CMK (cell line): ENCODE measurements around the gene ACSM5.
"Not testable (repeated sequence)": the region's sequence is repeated elsewhere in the genome, so short reads cannot be mapped to it uniquely, and the experiment has no call there.

Experiments
- DNase-seq: peaks from one replicate; pipeline ENCODE4 v3.0.0-alpha.2; 2010; ENCODE audit warnings: low read depth

Gene ACSM5

DNA sequence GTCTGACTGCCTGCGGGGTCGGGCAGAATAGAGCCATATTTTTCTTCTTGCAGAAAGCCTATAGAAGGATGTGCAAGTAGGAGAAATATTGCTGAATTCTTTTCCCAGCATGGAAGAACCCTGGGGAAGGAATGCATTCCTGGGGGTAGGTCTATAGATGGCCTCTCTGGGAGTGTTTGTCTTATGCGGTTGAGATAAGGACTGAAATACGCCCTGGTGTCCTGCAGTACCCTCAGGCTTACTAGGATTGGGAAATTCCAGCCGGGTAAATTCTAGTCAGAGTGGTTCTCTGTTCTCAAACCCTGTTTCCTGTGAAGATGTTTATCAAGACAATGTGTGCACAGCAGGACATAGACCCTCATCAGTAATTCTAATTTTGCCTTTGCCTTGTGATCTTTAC lies 44.3 kb downstream of the ACSM5 start:
- not testable (repeated sequence) for DNase-seq

DNA sequence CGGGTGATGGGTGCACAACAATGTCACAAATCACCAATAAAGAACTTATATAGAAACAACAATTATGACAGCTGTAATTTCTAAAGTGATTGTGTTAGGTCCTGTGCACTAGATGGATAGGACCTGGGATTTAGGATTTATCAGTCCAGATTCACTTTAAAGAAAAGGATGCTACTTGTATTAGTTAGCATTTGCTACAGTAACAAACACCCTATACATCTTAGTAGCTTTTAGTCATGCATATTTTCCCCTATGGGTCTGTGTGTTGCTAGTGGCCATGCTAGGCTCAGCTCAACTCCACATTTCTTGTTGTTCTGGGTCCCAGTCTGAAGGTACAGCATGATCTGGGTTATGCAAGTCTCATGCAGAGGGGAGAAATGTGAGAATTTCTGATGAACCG lies 49.9 kb downstream of the ACSM5 start:
- not testable (repeated sequence) for DNase-seq

DNA sequence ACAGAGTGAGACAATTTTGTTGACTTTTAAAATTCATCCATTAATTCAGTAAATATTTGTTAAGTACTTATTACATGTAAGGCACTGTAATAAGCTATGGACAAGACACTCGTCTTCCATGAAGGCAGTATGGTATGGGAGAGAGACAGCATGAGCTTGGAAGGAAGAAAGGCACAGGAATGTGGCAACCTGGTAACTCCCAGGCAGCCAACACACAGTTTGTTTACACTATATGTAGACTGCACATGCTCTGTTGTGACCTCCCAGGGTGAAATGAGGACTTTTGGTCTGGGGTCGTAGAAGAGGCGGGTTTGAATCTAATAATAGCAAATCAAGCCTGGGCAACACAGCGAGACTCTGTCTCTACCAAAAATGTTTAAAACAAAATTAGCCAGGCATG lies 51.0 kb downstream of the ACSM5 start:
- not testable (repeated sequence) for DNase-seq

DNA sequence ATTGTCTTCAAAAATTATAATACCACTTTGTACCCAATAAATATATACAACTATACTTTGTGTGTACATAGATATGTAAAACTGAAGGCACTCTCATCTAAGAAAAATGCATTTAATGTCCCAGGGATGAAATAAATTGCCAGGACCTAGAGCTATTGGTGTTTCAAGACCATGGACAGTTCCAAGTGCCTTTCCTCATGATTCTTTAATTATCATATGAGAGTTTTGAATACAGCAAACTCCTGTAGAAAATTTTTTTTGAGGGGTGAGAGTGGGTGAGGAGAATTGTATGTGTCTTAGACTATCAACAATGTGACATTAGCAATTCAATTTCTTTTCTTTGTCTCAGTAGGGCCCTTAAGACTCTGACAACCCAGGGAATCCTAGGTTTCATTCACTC lies 59.6 kb downstream of the ACSM5 start:
- not testable (repeated sequence) for DNase-seq

DNA sequence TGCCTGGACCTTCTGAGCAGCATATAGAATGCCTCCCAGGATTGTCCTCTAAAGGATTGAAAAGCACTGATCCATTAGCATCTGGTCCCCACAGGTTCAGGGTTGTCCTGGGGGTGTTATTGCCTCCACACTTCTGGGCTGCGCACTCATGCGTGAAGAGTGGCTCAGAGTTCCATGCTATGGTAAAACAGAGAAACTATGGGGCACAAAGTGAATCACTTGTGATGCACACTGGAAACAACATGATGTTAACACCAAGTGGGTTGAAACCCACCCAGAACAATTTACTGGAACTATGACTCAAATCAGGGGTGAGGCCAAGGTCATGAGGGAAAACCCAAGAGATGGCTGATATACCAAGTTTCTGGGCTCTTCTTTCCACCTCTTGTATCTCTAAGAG lies 60.6 kb downstream of the ACSM5 start:
- DNase-seq = not testable (repeated sequence)

DNA sequence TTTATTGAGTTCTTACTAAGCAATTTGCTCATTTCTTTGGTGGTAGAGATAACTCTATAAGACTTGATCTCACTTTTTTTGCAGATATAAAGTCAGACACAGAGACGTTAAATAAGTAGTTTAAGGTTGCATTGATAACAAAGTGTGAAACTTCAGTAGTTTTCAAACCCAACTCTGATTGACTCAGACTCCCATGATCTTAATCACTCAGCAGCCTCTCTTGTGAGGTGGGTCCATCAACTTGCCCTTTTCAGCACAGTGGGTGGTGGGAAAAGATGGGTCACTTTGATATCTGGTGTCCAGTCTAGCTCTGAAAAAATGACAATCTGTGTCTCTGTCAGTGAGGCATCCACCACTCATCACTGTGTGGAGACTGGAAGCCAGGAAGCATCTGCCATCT lies 61.4 kb downstream of the ACSM5 start:
- DNase-seq = not testable (repeated sequence)

DNA sequence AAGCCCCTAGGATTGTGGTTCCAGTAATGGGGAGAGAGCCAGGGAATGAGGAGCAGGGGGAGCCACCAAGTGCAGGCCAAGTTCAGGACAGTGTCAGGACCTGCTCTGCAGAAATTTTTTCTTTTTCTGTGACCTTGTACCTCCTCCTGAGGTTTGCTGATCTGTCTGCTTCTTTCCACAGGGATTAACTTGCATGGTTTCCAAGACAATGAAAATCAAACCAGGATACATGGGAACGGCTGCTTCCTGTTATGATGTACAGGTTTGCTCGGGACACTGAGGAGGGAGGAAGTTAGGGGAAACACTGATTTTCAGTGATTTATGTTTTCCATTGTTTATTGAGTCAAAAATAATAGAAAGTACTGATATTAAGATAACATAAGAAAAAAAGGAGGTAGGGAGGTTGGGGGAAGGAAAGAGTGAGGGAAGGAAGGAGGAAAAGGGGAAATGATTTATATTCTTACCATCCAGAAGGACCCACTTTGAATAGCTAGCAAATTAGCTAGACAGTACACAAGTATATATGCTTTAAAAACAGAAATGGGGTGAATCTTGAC lies 67.9 kb downstream of the ACSM5 start:
- not testable (repeated sequence) for DNase-seq

DNA sequence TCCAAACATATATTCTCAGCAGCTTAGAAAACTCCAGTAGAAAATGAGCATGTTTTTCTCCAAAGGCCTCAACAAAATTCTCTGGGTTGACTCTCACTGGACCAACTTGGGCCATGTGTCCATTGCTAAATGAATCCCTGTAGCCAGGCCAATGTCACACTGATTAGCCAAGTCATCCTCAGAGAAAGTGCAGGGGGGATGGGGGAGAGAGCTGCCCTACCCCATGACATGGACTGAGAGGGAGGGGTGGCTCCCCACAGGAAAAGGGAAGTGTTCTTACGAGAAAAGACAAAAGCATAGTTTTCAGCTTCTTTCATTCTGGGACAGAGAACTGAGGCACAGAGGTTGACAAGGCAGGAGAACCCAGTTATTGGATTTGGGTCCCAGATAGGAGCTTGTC lies 74.7 kb downstream of the ACSM5 start:
- DNase-seq = not testable (repeated sequence)

DNA sequence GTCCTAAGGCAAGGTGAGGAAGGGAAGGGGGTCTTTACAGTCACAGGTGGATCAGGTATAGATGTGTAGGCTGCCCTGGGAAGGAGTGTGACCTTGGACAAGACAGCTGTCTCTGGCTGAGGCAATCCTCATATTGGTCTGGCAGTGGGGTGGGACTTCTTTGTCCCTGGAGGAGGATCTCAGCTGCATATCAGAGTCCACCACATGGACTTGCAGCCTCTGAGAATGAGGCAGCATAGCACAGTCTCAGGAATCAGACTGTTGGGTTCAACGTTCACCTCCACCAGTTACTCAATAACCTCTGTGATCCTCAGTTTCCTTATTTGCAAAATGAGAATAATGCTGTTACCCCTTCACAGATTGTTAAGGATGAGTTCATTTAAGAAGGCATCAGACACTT lies 75.4 kb downstream of the ACSM5 start:
- no peak for DNase-seq

DNA sequence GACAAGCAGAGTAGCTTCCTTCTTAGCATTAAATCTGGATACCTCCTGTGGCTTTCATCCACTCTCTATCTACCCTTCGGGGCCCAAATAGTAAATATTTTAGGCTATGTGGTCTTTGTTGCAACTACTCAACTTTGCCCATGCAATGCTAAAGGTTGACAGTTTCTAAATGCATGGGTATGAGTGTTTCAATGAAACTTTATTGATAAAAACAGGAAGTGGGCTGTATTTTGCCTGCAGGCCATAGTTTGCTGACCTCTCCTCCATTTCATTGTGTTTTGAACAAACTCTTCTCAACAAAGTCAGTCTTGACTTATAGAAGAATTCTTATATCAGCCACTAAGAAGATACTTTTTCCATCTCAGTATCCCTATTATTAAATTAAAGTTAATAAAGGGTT lies 76.1 kb downstream of the ACSM5 start:
- no peak for DNase-seq
